ENCODE measurements around the gene KRT75.

GRCh38 chr12:52433501-52434080 lies 580 bp downstream of the KRT75 start:
- TF ChIP-seq EP300 (conservative IDR thresholded peaks at IDR 0.05; ENCODE audit: poor library complexity, severe bottlenecking) (no peak), CTCF (IDR thresholded peaks at IDR 0.05; ENCODE audit: poor library complexity, severe bottlenecking) (no peak), RAD21 (conservative IDR thresholded peaks at IDR 0.05) (no peak), TAF1 (IDR thresholded peaks at IDR 0.05; ENCODE audit: low read depth) (no peak), EZH2 (IDR thresholded peaks at IDR 0.05; ENCODE audit: borderline replicate concordance, insufficient read depth, low read length, poor library complexity, severe bottlenecking) (no peak), REST (IDR thresholded peaks at IDR 0.05; ENCODE audit: borderline replicate concordance) (no peak), POLR2AphosphoS5 (IDR thresholded peaks at IDR 0.05) (no peak)

Measured in neural cell (in vitro differentiated cells).